ENCODE data around the gene AHDC1.

AHDC1 gene

DNA sequence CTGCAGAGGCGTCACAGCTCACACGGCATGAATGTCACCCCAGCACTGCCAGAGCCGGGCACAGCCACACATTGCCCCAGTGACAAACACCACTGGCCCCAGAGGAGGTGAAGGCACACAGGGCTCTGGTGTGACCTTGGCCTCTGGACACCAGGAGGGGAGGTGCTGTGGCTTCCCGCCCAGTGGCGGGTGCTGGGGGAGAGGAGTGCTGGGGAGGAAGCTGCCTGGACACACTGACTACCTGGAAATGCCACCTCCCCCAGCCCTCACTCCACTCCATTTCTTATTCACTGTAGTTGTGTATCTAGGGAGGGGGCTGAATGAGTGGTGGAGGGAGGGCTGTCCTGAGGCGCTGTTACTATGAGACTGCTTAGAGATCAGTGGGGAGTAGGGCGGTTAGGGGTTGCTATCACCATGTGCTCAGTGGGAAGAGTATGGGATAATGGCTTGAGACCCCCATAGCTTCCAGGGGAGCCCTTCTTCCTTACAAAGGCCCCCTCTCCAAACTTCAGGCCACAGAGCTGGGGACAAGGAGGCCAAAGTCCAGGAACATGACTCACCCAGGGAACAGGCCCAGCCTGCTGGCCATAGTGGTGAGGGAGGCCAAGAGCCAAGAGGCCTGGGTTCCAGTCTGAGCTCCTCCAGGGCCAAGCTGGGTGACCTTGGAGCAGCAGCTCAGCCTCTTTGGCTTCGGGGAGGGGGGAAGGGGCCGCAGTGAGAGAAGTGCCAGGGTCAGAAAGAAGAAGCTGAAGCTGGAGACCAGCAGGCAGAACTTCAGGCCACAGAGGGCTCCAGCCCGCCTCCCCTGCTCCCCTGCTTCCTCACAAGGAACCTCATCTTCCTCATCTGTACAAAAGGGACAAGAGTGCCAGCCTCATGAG lies 40.1 kb downstream of the AHDC1 start:
- TF ChIP-seq, protein P1, sequence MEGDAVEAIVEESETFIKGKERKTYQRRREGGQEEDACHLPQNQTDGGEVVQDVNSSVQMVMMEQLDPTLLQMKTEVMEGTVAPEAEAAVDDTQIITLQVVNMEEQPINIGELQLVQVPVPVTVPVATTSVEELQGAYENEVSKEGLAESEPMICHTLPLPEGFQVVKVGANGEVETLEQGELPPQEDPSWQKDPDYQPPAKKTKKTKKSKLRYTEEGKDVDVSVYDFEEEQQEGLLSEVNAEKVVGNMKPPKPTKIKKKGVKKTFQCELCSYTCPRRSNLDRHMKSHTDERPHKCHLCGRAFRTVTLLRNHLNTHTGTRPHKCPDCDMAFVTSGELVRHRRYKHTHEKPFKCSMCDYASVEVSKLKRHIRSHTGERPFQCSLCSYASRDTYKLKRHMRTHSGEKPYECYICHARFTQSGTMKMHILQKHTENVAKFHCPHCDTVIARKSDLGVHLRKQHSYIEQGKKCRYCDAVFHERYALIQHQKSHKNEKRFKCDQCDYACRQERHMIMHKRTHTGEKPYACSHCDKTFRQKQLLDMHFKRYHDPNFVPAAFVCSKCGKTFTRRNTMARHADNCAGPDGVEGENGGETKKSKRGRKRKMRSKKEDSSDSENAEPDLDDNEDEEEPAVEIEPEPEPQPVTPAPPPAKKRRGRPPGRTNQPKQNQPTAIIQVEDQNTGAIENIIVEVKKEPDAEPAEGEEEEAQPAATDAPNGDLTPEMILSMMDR (IDR thresholded peaks at IDR 0.05; ENCODE audit: extremely low read depth, missing control alignments) = no peak
- no peak for DNase-seq (ENCODE audit: low spot score)

GRCh38 chr1:27563341-27563590 lies 40.7 kb downstream of the AHDC1 start:
- no peak for DNase-seq (ENCODE audit: low spot score)
- TF ChIP-seq, protein P1 (IDR thresholded peaks at IDR 0.05; ENCODE audit: extremely low read depth, missing control alignments) = no peak

DNA sequence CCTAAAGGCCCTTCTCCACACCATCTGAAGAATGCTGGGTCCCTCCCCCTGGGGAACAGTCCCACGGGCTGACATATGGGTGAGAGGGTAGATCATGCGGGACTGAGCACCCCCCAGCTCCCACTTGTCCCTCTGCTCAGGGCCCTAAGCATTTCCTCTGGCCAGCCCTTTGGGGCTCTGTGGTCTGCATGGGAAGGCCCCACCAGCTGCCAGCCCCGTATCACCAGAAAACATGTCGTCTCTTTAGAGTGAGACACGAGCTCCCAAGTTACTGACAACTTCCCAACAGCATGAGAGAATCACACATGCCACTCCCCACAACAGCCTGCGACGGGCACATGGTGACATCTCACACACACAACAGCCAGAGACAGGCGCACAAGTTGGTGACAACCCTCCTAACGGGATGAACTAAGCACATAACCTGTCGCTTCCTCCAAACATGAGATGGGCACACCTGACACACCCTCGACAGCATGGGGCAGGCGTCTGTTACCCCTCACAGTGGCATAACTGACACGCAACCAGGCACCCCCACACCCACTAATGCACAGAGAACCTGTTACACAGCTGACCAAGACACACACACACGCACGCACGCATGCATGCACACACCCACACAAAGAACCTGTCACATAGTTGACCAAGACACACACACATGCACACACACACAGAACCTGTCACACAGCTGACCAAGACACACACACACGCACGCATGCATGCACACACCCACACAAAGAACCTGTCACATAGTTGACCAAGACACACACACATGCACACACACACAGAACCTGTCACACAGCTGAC lies 41.2 kb downstream of the AHDC1 start:
- no peak for DNase-seq (ENCODE audit: low spot score)
- TF ChIP-seq, protein P1 (IDR thresholded peaks at IDR 0.05; ENCODE audit: extremely low read depth, missing control alignments) = no peak

- DNase-seq (ENCODE audit: low spot score) = no peak
- TF ChIP-seq, protein P1 (IDR thresholded peaks at IDR 0.05; ENCODE audit: extremely low read depth, missing control alignments) = no peak
Measured at GRCh38 chr1:27562021-27562420, 41.9 kb downstream of the AHDC1 start.

DNA sequence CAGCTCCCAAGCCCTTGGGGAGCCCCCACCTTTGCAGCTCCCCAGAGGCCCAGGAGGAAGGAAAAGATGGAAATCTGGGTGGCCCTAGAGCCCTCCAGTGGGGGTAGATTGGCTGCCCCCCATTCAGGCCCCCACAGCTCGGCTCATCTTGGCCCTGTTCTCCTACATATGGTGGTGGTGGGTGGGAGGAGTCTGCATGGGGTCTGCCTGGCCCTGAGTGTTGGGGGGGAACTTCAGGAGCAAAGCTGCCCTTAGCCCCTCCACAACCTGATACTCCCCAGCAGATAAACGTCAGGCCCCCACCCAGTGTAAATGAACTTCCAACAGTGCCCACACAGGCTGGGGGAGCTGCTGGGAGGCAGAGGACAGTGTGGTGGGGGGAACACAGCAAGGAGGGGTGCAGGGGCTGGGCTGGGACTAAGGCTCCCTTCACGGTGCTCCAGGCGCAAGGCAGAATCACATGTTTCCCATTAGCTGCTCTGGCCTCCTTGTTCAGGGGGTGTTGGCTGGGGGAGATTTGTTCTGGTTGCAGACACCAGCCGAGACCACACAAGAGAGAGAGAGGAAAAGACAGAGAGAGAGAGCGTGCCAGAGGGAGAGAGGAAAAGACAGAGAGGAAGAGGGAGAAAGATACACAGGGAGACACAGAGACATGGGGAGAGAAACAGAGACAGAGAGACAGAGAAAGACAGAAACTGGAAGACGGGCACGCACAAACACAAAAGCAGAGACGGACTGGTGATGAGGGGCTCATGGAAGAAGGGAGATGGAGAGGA lies 42.6 kb downstream of the AHDC1 start:
- no peak for DNase-seq (ENCODE audit: low spot score)
- TF ChIP-seq, protein P1 (IDR thresholded peaks at IDR 0.05; ENCODE audit: extremely low read depth, missing control alignments) = no peak

DNA sequence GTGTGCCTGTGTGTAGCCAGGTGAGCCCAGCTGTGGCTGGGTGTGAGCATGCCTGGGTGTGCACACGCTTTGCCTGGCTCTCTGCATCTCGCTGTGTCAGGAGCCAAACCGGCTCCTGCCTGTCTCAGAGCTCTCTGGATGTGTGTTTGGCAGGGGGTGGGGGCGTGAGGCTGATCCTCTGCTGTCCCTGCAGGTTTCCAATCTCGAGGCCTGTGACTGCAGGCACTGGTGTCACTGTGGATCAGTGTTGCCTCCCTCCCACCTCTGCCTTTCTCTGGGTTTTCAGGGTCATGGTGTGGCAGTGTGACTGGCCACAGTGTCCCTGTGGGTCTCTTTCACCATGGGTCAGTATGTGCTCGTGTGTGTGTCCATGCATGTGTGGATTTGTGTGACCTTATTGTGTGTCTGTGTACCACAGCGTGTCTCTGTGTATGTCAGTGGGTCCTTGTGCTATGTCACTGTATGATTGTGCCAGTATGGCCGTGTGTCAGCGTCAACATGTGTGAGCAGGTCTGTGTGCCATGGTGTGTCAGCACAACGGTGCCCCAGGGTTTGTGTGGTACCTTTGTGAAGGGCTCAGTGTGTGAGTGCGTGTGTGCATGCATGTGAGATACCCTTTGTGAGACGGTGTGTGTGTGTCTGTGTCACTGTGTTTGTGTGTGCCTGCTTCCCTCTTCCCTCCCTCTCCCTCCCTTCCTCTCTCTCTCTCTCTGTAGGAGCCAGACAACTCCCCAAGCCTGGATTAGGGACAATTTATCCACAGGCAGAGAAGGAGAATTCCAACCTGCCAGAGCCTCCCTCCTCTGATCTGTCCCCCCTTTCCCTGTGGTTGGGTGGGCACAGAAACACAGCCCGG lies 43.4 kb downstream of the AHDC1 start:
- TF ChIP-seq, protein P1 (IDR thresholded peaks at IDR 0.05; ENCODE audit: extremely low read depth, missing control alignments) = no peak
- DNase-seq (ENCODE audit: low spot score) = no peak

Measured in GM20000 (cell line).